K562 (cell line): ENCODE measurements around the gene CEMIP. TPM values are rescaled to one million over a fixed set of nuclear protein-coding genes. Genes with fewer than 3 reads are reported as not detected.
A peak's percentile ranks its signal among the peaks of the same experiment; 100 is the strongest.

Experiments used
- ETV1 ChIP-seq: fragments of 450-650 bp; conservative IDR thresholded peaks from 2 replicates; pipeline ENCODE4 v1.6.1; 2016; ENCODE audit warnings: missing genetic modification characterization, control low read depth, low read depth, missing compliant biosample characterization
- MEF2D ChIP-seq: conservative IDR thresholded peaks from 2 replicates; pipeline ENCODE4 v1.6.1; 2016; ENCODE audit warnings: low read depth, missing genetic modification characterization, missing compliant biosample characterization
- NR4A1 ChIP-seq, 2 experiments: fragments of 250-450 bp in 1 of 2; fragments of 450-650 bp in 1 of 2; sonication (Bioruptor Pico) in 1 of 2; IDR thresholded peaks; 2 replicates each; pipeline versions ENCODE4 v1.4.0 to v1.6.1; 2016 to 2020; ENCODE audit warnings: mild to moderate bottlenecking in 2 of 2, missing compliant biosample characterization in 1 of 2, missing genetic modification characterization in 1 of 2, moderate library complexity in 1 of 2
- NUFIP1 ChIP-seq: fragments of 450-650 bp; IDR thresholded peaks from 2 replicates; pipeline ENCODE4 v1.6.1; 2018; ENCODE audit not compliant: partially characterized antibody
- POLR2H ChIP-seq: IDR thresholded peaks from 2 replicates; pipeline ENCODE4 v1.6.1; 2016; ENCODE audit warnings: missing genetic modification characterization, low read depth, mild to moderate bottlenecking, control low read depth, missing compliant biosample characterization, moderate library complexity
- RUNX1 ChIP-seq: sonication (generic); IDR thresholded peaks from 2 replicates; pipeline ENCODE4 v1.6.1; 2016; ENCODE audit warnings: antibody characterized with exemption, low read depth
- SMAD3 ChIP-seq: fragments of 450-650 bp; formaldehyde crosslinking; conservative IDR thresholded peaks from 2 replicates; pipeline ENCODE4 v1.4.0; 2020; ENCODE audit warnings: mild to moderate bottlenecking
- SRSF9 ChIP-seq: fragments of 200-400 bp; formaldehyde crosslinking; IDR thresholded peaks from 2 replicates; pipeline ENCODE4 v1.6.1; 2017; ENCODE audit warnings: low read depth, low read length, borderline replicate concordance
- SUPT5H ChIP-seq: fragments of 450-650 bp; IDR thresholded peaks from 2 replicates; pipeline ENCODE4 v1.6.1; 2016
- ZFX ChIP-seq: sonication (generic); formaldehyde crosslinking; IDR thresholded peaks from 2 replicates; pipeline ENCODE4 v1.8.0; 2022; ENCODE audit warnings: mild to moderate bottlenecking, missing genetic modification reagents, moderate library complexity
- polyA plus RNA-seq, 8 experiments: library from polyadenylated mRNA; depleted of rRNA in 4 of 8; stranded (reverse) in 5 of 8; unstranded in 3 of 8; fragments of >200 nt; fragmentation: Nextera tagmentation in 2 of 8; fragmentation: Illumina TruSeq in 1 of 8; extraction: Ambion mirVana in 2 of 8; extraction: Trizol in 1 of 8; gene quantifications; 2 replicates each; pipeline versions ENCODE4 v1.2.1 to v1.2.3, GENCODE V29; 2011 to 2014; ENCODE audit warnings: inconsistent platforms in 1 of 8, missing spikeins in 1 of 8
- total RNA-seq, 7 experiments: library from RNA; depleted of rRNA in 6 of 7; stranded (reverse); fragments of >200 nt in 6 of 7; fragmentation: Illumina TruSeq in 2 of 7; extraction: Trizol in 2 of 7; gene quantifications; 2 replicates each; pipeline versions ENCODE4 v1.2.1 to v1.2.3, GENCODE V29; 2011 to 2021; ENCODE audit warnings: low replicate concordance in 1 of 7
- TF ChIP-seq, protein P1 (sequence below): fragments of 450-650 bp; IDR thresholded peaks from 2 replicates; pipeline ENCODE4 v1.6.1; 2017; ENCODE audit warnings: antibody characterized with exemption, mild to moderate bottlenecking
- TF ChIP-seq, protein P2 (sequence below): fragments of 450-650 bp; conservative IDR thresholded peaks from 2 replicates; pipeline ENCODE4 v1.6.1; 2016; ENCODE audit warnings: missing genetic modification characterization, low read depth, mild to moderate bottlenecking, missing compliant biosample characterization, moderate library complexity
- TF ChIP-seq, protein P3 (sequence below), 2 experiments: fragments of 200-800 bp in 1 of 2; sonication (Bioruptor generic) in 1 of 2; sonication (generic) in 1 of 2; formaldehyde crosslinking in 1 of 2; IDR thresholded peaks in 1 of 2; conservative IDR thresholded peaks in 1 of 2; 2 replicates each; pipeline versions ENCODE4 v1.5.0 to v1.6.1; 2016 to 2020; ENCODE audit warnings: missing compliant biosample characterization in 1 of 2, missing genetic modification characterization in 1 of 2, missing genetic modification reagents in 1 of 2
- TF ChIP-seq, protein P4 (sequence below): fragments of 250-450 bp; sonication (Bioruptor Pico); IDR thresholded peaks from 2 replicates; pipeline ENCODE4 v1.4.0; 2020; ENCODE audit warnings: mild to moderate bottlenecking
- TF ChIP-seq, protein P5 (sequence below): fragments of 450-650 bp; formaldehyde crosslinking; IDR thresholded peaks from 2 replicates; pipeline ENCODE4 v1.4.0; 2020; ENCODE audit warnings: mild to moderate bottlenecking, moderate library complexity

Gene CEMIP
- total and polyA plus RNA-seq, 9 of the 15 experiments (the other 6 are each of a cell fraction or from before 2014, with no cell fraction given): 0.33 TPM; not detected in 8

DNA sequence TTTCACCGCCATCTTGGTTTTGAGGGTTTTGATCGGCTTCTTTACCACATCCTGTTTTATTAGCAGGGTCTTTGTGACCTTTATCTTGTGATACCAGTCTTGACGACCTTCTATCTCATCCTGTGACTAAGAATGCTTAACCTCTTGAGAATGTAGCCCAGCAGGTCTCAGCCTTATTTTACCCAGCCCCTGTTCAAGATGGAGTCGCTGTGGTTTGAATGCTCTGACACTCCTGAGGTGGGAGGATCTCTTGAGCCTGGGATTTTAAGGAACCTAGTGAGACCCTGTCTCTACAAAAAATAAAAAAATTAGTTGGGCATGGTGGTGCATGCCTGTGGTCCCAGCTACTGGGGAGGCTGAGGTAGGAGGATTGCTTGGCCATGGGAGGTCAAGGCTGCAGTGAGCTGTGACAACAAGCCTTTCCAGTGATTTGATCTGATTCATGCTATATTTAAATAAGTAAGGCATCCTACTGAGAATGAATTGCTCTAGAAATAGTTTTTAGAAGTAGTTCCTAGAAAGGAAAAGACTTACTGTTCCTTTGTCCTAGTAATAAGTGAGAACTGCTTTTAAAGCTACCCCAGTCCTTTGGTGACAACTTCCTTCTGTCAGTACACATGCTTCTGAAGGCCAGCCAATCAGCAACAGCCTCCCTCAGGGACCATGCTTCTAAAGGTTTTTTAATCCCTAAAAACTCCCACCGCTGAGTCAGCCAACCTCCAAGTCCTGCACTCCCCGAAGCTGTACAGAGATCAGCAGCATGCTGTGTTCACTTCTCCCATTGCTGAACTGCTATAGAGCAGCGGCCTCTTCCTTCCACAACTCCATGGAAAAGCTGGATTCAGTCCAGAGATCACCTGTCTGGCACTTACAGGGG is 9.1 kb upstream of the CEMIP start (continued):
- TF ChIP-seq, protein P1, sequence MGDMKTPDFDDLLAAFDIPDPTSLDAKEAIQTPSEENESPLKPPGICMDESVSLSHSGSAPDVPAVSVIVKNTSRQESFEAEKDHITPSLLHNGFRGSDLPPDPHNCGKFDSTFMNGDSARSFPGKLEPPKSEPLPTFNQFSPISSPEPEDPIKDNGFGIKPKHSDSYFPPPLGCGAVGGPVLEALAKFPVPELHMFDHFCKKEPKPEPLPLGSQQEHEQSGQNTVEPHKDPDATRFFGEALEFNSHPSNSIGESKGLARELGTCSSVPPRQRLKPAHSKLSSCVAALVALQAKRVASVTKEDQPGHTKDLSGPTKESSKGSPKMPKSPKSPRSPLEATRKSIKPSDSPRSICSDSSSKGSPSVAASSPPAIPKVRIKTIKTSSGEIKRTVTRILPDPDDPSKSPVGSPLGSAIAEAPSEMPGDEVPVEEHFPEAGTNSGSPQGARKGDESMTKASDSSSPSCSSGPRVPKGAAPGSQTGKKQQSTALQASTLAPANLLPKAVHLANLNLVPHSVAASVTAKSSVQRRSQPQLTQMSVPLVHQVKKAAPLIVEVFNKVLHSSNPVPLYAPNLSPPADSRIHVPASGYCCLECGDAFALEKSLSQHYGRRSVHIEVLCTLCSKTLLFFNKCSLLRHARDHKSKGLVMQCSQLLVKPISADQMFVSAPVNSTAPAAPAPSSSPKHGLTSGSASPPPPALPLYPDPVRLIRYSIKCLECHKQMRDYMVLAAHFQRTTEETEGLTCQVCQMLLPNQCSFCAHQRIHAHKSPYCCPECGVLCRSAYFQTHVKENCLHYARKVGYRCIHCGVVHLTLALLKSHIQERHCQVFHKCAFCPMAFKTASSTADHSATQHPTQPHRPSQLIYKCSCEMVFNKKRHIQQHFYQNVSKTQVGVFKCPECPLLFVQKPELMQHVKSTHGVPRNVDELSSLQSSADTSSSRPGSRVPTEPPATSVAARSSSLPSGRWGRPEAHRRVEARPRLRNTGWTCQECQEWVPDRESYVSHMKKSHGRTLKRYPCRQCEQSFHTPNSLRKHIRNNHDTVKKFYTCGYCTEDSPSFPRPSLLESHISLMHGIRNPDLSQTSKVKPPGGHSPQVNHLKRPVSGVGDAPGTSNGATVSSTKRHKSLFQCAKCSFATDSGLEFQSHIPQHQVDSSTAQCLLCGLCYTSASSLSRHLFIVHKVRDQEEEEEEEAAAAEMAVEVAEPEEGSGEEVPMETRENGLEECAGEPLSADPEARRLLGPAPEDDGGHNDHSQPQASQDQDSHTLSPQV: no peak
- TF ChIP-seq ZFX: no peak
- TF ChIP-seq, protein P2, sequence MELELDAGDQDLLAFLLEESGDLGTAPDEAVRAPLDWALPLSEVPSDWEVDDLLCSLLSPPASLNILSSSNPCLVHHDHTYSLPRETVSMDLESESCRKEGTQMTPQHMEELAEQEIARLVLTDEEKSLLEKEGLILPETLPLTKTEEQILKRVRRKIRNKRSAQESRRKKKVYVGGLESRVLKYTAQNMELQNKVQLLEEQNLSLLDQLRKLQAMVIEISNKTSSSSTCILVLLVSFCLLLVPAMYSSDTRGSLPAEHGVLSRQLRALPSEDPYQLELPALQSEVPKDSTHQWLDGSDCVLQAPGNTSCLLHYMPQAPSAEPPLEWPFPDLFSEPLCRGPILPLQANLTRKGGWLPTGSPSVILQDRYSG: peak; percentile 64; the same call in 1 of the 2 replicates
- no peak for TF ChIP-seq SRSF9
- no peak for TF ChIP-seq NUFIP1
- 0 out of 2 replicates have a peak, but pooled peaks have one; percentile 55 for TF ChIP-seq MEF2D (tag)
- TF ChIP-seq ETV1 (tag): peak; percentile 48
- no peak for TF ChIP-seq RUNX1
- no peak for TF ChIP-seq SUPT5H
- 0 out of 2 replicates have a peak, but pooled peaks have one; percentile 67 for TF ChIP-seq SMAD3 (CRISPR knock-in tag)
- TF ChIP-seq, protein P3, sequence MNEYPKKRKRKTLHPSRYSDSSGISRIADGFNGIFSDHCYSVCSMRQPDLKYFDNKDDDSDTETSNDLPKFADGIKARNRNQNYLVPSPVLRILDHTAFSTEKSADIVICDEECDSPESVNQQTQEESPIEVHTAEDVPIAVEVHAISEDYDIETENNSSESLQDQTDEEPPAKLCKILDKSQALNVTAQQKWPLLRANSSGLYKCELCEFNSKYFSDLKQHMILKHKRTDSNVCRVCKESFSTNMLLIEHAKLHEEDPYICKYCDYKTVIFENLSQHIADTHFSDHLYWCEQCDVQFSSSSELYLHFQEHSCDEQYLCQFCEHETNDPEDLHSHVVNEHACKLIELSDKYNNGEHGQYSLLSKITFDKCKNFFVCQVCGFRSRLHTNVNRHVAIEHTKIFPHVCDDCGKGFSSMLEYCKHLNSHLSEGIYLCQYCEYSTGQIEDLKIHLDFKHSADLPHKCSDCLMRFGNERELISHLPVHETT (CRISPR knock-in tag; conservative IDR thresholded peaks at IDR 0.05 in 1 of 2, IDR thresholded peaks at IDR 0.05 in 1 of 2): peak in 1 of 2 experiments; percentile 85; a peak in 2 of 4 replicates
- 0 out of 2 replicates have a peak, but pooled peaks have one; percentile 19 for TF ChIP-seq POLR2H
- TF ChIP-seq, protein P4, sequence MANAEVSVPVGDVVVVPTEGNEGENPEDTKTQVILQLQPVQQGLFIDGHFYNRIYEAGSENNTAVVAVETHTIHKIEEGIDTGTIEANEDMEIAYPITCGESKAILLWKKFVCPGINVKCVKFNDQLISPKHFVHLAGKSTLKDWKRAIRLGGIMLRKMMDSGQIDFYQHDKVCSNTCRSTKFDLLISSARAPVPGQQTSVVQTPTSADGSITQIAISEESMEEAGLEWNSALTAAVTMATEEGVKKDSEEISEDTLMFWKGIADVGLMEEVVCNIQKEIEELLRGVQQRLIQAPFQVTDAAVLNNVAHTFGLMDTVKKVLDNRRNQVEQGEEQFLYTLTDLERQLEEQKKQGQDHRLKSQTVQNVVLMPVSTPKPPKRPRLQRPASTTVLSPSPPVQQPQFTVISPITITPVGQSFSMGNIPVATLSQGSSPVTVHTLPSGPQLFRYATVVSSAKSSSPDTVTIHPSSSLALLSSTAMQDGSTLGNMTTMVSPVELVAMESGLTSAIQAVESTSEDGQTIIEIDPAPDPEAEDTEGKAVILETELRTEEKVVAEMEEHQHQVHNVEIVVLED (CRISPR knock-in tag): no peak
- TF ChIP-seq, protein P5, sequence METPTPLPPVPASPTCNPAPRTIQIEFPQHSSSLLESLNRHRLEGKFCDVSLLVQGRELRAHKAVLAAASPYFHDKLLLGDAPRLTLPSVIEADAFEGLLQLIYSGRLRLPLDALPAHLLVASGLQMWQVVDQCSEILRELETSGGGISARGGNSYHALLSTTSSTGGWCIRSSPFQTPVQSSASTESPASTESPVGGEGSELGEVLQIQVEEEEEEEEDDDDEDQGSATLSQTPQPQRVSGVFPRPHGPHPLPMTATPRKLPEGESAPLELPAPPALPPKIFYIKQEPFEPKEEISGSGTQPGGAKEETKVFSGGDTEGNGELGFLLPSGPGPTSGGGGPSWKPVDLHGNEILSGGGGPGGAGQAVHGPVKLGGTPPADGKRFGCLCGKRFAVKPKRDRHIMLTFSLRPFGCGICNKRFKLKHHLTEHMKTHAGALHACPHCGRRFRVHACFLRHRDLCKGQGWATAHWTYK (CRISPR knock-in tag): 0 out of 2 replicates have a peak, but pooled peaks have one; percentile 35
- TF ChIP-seq NR4A1 (CRISPR knock-in tag; IDR thresholded peaks at IDR 0.05): no peak
- TF ChIP-seq NR4A1 (tag; IDR thresholded peaks at IDR 0.05): peak; percentile 49; the same call in 1 of the 2 replicates
